Measurements from ENCODE around the gene HTT.

Gene HTT

GRCh38 chr4:3221184-3221494 is 146.7 kb downstream of the HTT start:
- no peak for FAIRE-seq
- no peak for DNase-seq (ENCODE audit: insufficient read length, low spot score)
- no peak for TF ChIP-seq CTCF (IDR thresholded peaks at IDR 0.05; ENCODE audit: insufficient read depth, missing control alignments)

DNA sequence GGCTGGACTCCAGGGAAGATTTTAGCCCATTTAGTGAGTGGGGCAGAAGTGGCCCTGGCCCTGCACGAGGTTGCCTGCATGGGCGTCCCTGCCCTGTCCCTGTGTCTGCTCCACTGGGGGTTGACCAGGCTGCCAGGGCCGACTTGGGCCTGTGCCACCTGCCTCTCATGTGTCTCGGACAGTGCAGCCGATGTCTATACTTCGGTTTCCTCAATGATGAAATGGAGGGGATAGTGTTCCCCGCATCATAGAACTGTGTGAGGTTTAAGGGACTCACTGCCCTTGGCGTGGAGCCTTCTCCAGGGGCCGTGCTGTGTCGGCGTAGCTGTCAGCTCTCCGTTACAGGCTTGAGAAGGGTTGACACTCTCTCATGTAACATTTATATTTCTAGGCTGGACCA is 147.5 kb downstream of the HTT start:
- DNase-seq (ENCODE audit: insufficient read length, low spot score) (no peak), FAIRE-seq (no peak)
- TF ChIP-seq CTCF (IDR thresholded peaks at IDR 0.05; ENCODE audit: insufficient read depth, missing control alignments): no peak

DNA sequence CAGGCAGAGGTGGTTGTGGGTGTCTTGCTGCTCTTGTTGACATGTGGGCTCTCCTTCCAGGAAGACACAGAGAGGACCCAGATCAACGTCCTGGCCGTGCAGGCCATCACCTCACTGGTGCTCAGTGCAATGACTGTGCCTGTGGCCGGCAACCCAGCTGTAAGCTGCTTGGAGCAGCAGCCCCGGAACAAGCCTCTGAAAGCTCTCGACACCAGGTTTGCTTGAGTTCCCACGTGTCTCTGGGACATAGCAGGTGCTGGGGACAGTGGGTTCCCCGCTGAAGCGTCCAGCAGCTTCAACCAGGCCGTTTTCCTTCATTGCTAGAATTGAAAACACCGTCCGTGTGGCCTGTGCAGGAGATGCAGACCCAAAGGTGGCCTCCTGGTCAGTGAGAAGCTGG is 148.9 kb downstream of the HTT start:
- DNase-seq (ENCODE audit: insufficient read length, low spot score): no peak
- no peak for TF ChIP-seq CTCF (IDR thresholded peaks at IDR 0.05; ENCODE audit: insufficient read depth, missing control alignments)
- FAIRE-seq: no peak

- DNase-seq (ENCODE audit: insufficient read length, low spot score) (no peak), FAIRE-seq (no peak)
- TF ChIP-seq CTCF (IDR thresholded peaks at IDR 0.05; ENCODE audit: insufficient read depth, missing control alignments): no peak
These were observed 149.7 kb downstream of the HTT start for GRCh38 chr4:3223956-3224748.

GRCh38 chr4:3225071-3225850 is 150.8 kb downstream of the HTT start:
- FAIRE-seq (no peak), DNase-seq (ENCODE audit: insufficient read length, low spot score) (no peak)
- TF ChIP-seq CTCF (IDR thresholded peaks at IDR 0.05; ENCODE audit: insufficient read depth, missing control alignments): no peak

DNA sequence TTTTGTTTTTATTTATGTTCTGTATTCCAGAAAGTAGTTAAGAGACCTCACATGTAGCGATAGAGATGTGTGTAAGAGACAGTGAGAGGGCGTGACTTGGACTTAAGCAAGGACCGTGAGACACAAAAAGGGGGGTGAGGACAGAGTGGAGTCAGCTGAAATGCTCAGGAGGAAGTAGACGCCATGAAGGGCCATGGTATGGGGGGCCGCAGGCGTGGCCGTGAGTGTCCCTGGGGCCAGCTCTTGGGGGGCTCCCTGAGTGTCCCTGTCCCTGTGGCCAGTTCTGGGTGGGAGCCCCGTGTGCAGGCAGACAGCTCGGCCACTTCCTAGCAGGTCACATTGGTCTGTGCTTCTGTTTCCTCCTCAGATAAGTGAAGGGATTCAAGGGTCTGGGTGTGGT is 151.5 kb downstream of the HTT start:
- TF ChIP-seq CTCF (IDR thresholded peaks at IDR 0.05; ENCODE audit: insufficient read depth, missing control alignments): no peak
- DNase-seq (ENCODE audit: insufficient read length, low spot score) (no peak), FAIRE-seq (no peak)

DNA sequence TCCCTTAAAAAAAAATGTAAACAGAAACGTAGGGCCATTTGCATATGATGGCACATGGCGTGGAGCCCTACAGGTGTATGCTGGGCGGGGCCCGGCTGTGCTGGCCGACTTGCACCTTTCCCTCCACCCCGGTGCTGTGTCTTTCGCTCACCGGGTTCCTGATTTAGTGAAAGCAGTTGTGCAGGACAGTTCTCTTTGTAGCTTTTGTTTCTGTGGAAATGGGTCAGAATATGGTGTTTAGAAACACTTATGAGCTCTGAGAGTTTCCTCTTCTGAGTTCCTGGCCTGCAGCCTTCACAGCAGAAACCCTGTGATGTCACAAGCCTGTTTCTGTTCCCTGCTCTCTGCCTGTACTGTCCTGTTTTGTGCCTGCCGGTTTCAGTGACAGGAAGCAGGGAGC is 152.0 kb downstream of the HTT start:
- no peak for FAIRE-seq
- TF ChIP-seq CTCF (IDR thresholded peaks at IDR 0.05; ENCODE audit: insufficient read depth, missing control alignments): no peak

More for the DNA sequence above, 152.0 kb downstream of the HTT start:
- DNase-seq (ENCODE audit: insufficient read length, low spot score): no peak
